ENCODE results near the gene ACER2. TPM values are rescaled to one million over a fixed set of nuclear protein-coding genes. Genes with fewer than 3 reads are reported as not detected.

ACER2 gene
- total and polyA plus RNA-seq, 2 experiments from 2014 or later, result 0.87 to 14.6 TPM

DNA sequence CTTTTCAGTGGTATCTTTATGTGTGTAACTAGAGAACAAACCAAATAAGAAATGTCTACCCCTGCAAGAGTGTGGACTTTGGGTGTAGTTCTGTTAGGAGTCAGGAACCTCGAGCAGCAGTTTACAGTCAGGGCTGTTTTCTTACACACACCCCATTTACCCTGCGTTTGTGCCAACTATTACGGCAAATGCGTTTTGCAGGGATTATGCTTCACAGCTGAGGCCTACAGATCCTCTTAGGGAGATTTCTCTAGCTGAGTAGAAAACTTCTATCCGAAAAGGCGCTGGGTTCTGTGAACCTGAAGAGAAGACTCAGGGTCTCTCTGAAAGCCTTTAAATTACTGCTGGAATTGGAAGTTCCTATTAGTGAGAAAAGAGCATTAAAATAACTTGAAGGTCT lies 51.4 kb downstream of the ACER2 start:
- Histone ChIP-seq H3K79me2 (replicated peaks; ENCODE audit: insufficient read depth) (no peaks in the 10 kb centered on the region), H3K4me2 (no peak overlapping the region), H4K20me1 (replicated peaks; ENCODE audit: insufficient read depth) (no peaks in the 10 kb centered on the region), H3K36me3 (ENCODE audit: insufficient read depth) (no peaks in the 10 kb centered on the region; the same call in 1 of the 2 replicates), H3K27me3 (ENCODE audit: insufficient read depth) (no peaks in the 10 kb centered on the region), H3K4me1 (ENCODE audit: insufficient read depth) (peaks cover 17% of the 10 kb centered on the region), H3F3A (replicated peaks; ENCODE audit: low read depth) (no peaks in the 10 kb centered on the region), H3K4me3 (no peak overlapping the region), H2AFZ (no peak overlapping the region), H3K9me2 (ENCODE audit: insufficient read depth) (no peaks in the 10 kb centered on the region), H3K27ac (ENCODE audit: low read depth) (no peak overlapping the region)
- Mint-ChIP-seq H3K27ac (no peak overlapping the region), H3K27me3 (ENCODE audit: insufficient read depth, low read depth, poor library complexity) (peaks cover 11% of the 10 kb centered on the region), H3K9me3 (peaks cover 14% of the 10 kb centered on the region), H3K36me3 (ENCODE audit: low read depth) (peaks cover 7% of the 10 kb centered on the region; the same call in 2 of the 3 replicates), H3K4me3 (no peak overlapping the region), H3K4me1 (peaks cover 17% of the 10 kb centered on the region)
- no peak for ATAC-seq
- no peak for DNase-seq (ENCODE audit: low spot score)
- TF ChIP-seq JUNB (IDR thresholded peaks at IDR 0.05; ENCODE audit: unreplicated experiment) (no peak), NANOG (IDR thresholded peaks at IDR 0.05; ENCODE audit: borderline replicate concordance) (no peak), CREB1 (CRISPR knock-in tag; IDR thresholded peaks at IDR 0.05; ENCODE audit: low read depth) (no peak)
- TF ChIP-seq, protein P1, sequence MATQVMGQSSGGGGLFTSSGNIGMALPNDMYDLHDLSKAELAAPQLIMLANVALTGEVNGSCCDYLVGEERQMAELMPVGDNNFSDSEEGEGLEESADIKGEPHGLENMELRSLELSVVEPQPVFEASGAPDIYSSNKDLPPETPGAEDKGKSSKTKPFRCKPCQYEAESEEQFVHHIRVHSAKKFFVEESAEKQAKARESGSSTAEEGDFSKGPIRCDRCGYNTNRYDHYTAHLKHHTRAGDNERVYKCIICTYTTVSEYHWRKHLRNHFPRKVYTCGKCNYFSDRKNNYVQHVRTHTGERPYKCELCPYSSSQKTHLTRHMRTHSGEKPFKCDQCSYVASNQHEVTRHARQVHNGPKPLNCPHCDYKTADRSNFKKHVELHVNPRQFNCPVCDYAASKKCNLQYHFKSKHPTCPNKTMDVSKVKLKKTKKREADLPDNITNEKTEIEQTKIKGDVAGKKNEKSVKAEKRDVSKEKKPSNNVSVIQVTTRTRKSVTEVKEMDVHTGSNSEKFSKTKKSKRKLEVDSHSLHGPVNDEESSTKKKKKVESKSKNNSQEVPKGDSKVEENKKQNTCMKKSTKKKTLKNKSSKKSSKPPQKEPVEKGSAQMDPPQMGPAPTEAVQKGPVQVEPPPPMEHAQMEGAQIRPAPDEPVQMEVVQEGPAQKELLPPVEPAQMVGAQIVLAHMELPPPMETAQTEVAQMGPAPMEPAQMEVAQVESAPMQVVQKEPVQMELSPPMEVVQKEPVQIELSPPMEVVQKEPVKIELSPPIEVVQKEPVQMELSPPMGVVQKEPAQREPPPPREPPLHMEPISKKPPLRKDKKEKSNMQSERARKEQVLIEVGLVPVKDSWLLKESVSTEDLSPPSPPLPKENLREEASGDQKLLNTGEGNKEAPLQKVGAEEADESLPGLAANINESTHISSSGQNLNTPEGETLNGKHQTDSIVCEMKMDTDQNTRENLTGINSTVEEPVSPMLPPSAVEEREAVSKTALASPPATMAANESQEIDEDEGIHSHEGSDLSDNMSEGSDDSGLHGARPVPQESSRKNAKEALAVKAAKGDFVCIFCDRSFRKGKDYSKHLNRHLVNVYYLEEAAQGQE (IDR thresholded peaks at IDR 0.05; ENCODE audit: unreplicated experiment), result no peak
- TF ChIP-seq, protein P2, sequence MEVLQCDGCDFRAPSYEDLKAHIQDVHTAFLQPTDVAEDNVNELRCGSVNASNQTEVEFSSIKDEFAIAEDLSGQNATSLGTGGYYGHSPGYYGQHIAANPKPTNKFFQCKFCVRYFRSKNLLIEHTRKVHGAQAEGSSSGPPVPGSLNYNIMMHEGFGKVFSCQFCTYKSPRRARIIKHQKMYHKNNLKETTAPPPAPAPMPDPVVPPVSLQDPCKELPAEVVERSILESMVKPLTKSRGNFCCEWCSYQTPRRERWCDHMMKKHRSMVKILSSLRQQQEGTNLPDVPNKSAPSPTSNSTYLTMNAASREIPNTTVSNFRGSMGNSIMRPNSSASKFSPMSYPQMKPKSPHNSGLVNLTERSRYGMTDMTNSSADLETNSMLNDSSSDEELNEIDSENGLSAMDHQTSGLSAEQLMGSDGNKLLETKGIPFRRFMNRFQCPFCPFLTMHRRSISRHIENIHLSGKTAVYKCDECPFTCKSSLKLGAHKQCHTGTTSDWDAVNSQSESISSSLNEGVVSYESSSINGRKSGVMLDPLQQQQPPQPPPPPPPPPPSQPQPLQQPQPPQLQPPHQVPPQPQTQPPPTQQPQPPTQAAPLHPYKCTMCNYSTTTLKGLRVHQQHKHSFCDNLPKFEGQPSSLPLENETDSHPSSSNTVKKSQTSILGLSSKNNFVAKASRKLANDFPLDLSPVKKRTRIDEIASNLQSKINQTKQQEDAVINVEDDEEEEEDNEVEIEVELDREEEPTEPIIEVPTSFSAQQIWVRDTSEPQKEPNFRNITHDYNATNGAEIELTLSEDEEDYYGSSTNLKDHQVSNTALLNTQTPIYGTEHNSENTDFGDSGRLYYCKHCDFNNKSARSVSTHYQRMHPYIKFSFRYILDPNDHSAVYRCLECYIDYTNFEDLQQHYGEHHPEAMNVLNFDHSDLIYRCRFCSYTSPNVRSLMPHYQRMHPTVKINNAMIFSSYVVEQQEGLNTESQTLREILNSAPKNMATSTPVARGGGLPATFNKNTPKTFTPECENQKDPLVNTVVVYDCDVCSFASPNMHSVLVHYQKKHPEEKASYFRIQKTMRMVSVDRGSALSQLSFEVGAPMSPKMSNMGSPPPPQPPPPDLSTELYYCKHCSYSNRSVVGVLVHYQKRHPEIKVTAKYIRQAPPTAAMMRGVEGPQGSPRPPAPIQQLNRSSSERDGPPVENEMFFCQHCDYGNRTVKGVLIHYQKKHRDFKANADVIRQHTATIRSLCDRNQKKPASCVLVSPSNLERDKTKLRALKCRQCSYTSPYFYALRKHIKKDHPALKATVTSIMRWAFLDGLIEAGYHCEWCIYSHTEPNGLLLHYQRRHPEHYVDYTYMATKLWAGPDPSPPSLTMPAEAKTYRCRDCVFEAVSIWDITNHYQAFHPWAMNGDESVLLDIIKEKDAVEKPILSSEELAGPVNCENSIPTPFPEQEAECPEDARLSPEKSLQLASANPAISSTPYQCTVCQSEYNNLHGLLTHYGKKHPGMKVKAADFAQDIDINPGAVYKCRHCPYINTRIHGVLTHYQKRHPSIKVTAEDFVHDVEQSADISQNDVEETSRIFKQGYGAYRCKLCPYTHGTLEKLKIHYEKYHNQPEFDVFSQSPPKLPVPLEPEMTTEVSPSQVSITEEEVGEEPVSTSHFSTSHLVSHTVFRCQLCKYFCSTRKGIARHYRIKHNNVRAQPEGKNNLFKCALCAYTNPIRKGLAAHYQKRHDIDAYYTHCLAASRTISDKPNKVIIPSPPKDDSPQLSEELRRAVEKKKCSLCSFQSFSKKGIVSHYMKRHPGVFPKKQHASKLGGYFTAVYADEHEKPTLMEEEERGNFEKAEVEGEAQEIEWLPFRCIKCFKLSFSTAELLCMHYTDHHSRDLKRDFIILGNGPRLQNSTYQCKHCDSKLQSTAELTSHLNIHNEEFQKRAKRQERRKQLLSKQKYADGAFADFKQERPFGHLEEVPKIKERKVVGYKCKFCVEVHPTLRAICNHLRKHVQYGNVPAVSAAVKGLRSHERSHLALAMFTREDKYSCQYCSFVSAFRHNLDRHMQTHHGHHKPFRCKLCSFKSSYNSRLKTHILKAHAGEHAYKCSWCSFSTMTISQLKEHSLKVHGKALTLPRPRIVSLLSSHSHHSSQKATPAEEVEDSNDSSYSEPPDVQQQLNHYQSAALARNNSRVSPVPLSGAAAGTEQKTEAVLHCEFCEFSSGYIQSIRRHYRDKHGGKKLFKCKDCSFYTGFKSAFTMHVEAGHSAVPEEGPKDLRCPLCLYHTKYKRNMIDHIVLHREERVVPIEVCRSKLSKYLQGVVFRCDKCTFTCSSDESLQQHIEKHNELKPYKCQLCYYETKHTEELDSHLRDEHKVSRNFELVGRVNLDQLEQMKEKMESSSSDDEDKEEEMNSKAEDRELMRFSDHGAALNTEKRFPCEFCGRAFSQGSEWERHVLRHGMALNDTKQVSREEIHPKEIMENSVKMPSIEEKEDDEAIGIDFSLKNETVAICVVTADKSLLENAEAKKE (CRISPR knock-in tag; IDR thresholded peaks at IDR 0.05), result no peak
- TF ChIP-seq, protein P3, sequence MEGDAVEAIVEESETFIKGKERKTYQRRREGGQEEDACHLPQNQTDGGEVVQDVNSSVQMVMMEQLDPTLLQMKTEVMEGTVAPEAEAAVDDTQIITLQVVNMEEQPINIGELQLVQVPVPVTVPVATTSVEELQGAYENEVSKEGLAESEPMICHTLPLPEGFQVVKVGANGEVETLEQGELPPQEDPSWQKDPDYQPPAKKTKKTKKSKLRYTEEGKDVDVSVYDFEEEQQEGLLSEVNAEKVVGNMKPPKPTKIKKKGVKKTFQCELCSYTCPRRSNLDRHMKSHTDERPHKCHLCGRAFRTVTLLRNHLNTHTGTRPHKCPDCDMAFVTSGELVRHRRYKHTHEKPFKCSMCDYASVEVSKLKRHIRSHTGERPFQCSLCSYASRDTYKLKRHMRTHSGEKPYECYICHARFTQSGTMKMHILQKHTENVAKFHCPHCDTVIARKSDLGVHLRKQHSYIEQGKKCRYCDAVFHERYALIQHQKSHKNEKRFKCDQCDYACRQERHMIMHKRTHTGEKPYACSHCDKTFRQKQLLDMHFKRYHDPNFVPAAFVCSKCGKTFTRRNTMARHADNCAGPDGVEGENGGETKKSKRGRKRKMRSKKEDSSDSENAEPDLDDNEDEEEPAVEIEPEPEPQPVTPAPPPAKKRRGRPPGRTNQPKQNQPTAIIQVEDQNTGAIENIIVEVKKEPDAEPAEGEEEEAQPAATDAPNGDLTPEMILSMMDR (conservative IDR thresholded peaks at IDR 0.05; ENCODE audit: low read depth in 2 of 2), result no peak

Measured in GM23338 (cell line).